ENCODE results near the gene PSD4.

Gene PSD4

DNA sequence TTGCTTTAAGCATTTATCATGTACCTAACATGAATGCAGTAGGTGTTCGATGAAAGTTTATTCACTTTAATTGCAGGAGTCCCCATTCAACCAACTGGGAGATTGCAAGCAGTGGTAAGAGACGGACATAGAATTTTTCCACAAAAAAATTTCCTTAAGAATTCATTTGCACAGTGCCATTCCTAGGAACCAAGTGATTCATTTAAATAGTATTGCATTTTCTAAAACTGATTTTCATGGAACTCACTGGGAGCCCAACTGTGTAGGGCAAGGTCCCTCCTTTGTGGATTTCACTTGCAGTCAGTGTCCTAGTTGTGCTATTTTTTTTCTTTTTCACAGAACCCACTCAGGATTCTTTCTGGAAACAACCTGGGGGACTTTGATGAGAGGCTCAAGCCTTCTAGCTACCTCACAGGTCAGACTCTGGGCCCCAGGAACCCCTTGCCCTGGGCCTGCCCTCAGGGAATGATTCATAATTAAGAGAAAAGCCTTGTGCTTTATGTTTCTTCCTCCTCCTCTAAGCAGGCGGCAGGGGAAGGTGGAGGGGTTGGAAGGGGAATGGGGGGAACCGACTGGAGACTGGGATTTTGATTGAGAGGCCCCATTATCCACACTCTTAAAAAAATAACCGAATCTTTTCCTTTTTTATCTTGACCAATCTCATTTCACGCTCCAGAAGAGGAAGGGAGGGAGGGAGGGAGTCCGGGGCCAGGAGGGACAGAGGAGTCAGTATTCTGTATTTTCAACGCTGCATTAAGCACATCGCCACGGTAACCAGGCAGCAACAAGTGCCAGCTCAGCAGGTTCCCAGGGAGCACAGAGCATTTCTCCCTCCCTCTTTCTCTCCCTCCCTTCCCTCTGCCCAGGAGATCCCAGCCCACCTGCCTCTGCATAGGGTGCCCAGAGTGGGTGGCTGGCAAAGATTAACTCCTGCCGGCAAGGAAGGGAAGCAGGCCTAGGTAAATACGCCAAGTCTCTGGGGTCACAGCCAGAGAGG, 51.8 kb downstream of the PSD4 start:
- DNase-seq: no peak

DNA sequence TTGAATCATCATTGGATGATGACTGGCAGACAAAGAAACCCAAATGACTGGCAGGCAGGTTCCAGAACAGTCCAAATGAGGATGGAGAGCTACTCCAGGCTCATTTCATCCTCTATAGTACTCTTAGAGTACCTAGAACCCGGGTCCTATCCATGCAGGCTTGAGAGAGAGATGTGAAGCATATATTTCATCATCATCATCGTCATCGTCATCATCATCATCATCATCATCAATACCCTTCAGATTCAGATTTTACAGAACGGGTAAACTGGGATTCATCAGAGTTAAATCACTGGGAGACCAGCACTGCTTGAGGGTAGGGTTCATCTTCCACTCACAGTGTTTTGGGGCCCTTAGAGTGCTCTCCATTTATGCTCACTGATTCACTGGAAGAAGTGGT, 52.7 kb downstream of the PSD4 start:
- no peak for DNase-seq

- no peak for DNase-seq
Observed at GRCh38 chr2:113227290-113227689, 53.5 kb downstream of the PSD4 start.

- no peak for DNase-seq
Observed at GRCh38 chr2:113227698-113228097, 53.9 kb downstream of the PSD4 start.

DNA sequence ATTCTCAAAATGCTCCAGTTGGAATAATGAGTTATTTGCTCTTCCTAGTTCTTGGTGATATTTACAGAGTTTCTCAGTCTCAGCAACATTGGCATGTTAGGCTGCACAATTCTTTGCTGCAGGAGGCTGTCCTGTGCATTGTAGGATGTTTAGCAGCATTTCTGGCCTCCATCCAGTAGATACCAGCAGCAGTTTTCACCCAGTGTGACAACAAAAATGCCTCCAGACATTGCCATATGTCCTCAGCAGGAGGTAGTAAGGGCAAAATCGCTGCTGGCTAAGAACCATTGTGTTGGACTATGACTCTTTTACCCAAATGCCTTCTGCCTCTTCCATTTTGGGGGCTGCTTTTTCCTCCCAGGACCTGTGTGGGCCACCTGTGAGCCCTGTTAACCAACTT, 54.6 kb downstream of the PSD4 start:
- DNase-seq: no peak

DNA sequence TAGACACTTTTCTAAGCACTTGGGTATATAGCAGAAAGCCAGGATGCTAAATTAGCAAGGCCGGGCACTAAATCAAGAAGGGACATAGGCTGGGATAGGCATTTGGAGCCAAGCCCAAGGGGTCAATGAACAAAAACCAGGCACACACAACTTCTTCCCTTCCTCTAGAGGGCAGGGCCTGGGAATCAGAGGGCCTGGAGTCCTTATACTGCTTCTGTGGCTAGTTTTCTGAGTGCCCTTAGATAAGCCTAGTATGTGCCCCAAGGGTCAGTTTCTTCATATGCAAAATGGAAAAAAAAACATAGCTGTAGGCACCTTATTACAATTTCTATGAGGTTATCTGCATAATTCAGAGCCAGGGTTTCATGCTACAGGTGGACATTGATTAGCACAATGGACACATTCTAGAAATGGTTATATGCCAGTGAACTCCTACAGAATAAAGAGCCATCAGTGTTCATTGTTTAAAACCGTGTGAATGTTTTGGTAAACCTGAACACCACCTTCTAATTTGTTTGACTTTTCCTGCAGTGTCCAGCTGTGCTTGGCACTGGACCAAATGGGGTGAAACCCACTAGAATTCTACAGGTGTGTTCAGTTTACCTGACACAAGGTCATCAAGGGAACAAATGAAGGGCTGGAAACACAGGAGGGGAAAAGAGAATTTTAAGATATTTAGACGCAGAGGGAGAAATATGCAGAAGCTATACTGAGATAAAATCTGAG, 55.4 kb downstream of the PSD4 start:
- DNase-seq: no peak

GRCh38 chr2:113229795-113230194, 56.0 kb downstream of the PSD4 start:
- no peak for DNase-seq

DNA sequence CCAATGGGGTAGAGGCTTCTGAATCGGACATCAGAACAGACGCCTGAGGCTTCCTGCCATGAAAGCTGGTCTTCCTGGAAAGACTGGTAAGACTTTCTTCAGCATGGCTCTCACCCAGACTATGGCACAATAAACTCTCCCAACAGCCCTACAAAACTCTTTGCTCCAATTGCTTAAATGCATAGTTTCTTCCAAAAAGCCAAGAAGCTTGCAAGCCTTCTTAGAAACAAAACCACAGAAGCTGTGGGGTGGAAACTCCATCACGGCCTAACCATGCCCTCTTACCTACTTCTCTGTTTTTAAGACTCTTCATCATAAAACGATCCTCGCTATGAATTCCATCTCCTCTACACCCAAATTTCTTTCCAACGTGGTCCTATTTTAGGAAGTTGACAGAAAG, 56.8 kb downstream of the PSD4 start:
- peak; percentile 92 to 94 for DNase-seq

DNA sequence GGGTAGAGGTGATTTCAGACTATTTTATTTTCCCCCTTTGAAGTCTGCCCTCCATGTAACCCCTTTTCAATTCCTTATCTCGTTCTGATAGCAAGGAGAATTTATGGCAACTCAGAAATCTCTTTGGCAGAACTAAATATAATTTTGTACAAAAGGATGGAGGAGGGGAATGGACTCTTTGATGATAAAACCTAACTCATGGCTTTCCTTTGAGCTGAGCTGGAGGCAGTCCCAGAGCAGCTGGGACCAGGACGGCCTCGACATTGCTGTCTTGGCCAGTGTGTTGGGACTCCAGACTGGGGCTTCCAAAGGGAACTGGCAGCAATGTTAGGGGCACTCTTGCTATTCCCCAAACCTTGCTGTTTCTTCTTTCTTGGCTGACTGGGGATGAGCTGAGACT, 57.3 kb downstream of the PSD4 start:
- DNase-seq: no peak

GRCh38 chr2:113232123-113232522, 58.4 kb downstream of the PSD4 start:
- no peak for DNase-seq

GRCh38 chr2:113232740-113233139, 59.0 kb downstream of the PSD4 start:
- DNase-seq: no peak

DNA sequence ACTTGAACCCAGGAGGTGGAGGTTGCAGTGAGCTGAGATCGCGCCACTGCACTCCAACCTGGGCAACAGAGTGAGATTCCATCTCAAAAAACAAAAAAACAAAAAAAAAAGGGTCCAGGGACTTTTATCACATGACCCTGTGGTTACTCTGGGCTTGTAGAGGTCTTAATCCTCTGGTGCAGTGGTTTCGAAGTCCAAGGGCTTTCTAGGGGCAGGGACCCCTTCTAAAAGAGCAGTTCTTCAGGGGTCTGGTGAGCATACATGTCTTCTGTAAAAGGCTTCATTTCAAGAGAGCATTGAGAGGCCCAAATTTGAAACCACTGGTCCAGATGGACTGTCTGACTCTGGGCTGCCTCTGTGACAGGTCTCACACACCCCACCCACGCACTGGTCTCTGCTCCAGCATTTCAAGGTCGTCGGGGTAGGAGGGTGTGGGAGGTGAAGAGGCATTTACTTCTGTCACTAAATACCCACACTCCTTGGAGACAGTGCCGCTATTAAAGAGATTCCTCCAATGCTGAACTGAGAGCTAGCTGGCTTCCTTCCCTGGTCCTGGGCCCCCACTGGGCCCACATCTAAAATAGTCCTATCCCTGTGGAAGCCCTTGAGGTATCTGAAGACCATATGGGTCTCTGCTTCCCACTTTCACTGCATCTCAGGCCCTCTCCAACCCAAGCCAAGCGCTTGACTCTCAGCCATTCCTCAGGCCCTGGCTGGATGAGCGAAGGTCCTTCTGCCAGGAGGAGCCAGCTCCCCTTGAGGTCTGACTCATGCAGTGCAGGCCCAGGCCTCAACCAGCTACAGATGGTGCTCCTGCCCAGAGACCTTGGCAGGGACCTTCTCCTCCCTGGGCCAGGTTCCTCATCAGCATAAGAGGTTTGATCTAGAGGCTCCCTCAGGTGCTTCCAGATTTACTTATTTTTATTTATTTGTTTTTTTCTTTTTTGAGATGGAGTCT, 60.1 kb downstream of the PSD4 start:
- DNase-seq: no peak

- no peak for DNase-seq
Observed at GRCh38 chr2:113234721-113235346, 61.1 kb downstream of the PSD4 start.

DNA sequence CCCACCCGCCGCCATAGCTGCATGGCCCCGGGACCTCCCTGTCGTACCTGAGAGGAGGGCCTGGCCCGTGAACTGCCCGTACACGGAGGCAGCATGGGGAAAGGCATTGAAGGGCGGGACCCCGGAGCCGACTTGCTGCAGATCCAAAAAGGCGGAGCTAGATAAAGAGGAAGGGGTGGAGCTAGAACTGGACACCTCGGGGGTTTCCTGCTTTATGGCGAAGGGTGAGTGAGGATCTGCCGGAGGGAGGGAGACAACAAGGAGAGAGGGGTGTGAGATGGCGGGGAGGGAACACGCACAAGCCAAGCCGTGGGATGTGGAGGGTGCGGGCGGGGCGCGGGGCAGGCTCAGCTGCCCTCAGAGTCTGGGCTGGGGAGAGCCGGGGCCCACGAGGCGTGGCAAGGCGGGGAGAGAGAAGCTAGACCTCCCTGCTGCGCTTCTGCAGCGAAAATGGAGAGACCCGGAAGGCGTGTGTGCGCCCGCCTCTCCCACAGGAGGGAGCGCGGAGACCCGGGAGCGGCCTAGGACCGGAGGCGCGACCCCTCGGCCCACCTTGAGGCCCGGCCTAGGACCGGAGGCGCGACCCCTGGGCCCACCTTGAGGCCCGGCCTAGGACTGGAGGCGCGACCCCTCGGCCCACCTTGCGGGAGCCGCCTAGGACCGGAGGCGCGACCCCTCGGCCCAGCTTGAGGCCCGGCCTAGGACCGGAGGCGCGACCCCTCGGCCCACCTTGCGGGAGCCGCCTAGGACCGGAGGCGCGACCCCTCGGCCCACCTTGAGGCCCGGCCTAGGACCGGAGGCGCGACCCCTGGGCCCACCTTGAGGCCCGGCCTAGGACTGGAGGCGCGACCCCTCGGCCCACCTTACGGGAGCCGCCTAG, 61.8 kb downstream of the PSD4 start:
- peak in 1 of 2 donors; percentile 35 for DNase-seq

GRCh38 chr2:113236367-113237159, 62.8 kb downstream of the PSD4 start:
- DNase-seq: no peak

DNA sequence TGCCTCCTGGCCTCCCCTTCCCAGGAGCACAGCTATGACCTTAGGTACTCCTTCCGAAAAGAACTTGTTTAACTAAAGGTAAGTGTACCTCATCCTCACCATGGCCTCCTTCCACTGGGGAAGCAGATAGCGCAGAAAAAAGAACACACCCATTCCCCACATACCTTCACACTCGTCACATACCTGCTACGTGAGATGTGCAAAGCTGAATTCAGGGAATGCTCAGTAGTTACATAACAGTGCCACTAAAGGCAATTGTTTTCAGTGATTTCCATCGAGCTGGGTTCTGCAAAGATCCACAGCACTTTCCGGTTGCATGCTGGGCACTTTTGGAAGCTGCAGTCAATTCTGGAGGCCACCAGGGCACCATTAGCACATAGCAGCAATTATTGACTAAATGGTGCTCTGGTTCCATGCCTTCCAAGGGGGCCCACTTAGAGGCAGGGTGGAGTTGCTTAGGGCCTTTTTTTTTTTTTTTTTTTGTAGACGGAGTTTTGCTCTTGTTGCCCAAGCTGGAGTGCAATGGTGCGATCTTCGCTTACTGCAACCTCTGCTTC, 63.9 kb downstream of the PSD4 start:
- no peak for DNase-seq

DNA sequence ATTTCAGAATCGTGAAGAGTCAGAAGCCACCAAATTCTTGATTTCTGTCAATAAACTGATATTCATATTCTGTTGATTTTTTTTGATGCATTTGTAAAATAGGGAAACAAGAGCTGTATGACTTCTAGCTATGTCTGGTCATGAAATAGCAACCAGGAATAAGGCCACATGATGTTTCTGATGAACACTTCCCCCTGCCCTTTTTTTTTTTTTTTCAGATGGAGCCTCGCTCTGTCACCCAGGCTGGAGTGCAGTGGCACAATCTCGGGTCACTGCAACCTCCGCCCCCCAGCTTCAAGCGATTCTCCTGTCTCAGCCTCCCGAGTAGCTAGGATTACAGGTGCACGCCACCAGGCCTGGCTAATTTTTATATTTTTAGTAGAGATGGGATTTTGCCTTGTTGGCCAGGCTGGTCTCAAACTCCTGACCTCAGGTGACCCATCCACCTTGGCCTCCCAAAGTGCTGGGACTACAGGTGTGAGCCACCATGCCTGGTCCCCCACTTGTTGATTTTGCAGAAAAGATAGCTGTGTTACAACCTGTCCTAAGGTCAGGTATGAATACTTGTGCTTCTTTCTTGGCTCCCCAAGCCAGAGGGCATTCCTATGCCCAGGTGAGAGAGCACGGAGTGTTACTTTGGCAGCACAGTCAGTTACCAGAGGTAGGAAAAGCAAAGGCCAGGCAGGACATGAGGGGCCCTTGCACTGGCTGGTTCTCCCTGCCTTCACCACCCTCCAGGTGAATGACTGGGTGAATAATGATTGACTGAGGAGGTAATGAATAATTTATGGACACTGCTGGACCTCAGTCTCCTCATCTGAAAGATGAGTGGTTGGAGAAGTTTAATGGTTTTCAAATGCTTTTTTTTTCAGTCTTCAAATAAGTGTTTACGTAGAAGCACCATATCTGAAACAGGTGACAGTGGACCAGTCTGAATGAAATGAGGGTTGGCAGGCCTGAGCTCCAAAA, 65.4 kb downstream of the PSD4 start:
- peak; percentile 61 to 76 for DNase-seq

DNA sequence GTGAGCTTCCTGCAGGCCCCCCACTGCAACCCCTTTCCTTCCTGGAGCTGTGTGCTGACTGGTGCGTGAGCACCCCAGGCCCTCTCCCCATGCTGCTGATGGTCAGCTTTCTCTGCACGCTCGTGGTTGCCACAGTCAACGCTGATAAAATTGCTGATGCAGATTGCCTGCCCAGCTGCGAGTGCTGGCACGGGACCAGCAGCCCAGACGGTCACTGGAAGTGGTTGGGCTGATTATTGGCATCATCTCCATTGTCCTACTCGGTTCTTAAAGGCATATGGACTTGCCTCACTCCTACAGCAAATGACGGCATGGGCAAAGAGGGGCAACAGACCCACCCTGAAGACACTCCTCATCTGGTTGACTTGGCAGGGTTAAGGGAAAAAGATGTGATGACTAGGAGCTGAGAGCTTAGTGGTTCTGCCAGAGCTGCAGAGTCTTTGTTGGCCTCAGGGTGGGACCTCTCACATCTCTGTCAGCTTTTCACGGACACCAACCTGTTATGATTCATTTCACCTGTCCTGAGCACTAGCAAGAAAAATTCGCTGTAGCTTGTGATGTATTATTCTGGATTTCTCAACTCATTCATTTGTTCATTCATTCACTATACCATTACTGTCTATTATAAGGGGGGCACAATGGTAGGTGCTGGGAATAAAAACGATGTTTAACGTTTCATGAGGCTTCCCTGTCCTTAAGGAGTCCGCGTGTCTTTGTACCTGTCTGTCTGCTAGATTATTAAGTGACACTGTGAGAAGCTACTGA, 66.6 kb downstream of the PSD4 start:
- peak in 1 of 2 donors; percentile 28 for DNase-seq

Measured in inflammatory macrophage treated with lipopolysaccharide for 1 hour (primary cell).